Astrocyte of the spinal cord (primary cell): ENCODE measurements around the gene TTC17.
"Not testable (repeated sequence)": the region's sequence is repeated elsewhere in the genome, so short reads cannot be mapped to it uniquely, and the experiment has no call there.

ENCODE experiments used
- DNase-seq: peaks from one replicate; pipeline ENCODE4 v3.0.0; 2011; ENCODE audit warnings: low read depth, low spot score
- H3K4me3 ChIP-seq: 2 replicates; pipeline ENCODE4 v1.5.1; 2011; ENCODE audit warnings: low read depth, mild to moderate bottlenecking, low read length, moderate library complexity
- in situ Hi-C: cut with HindIII; loops from 2 replicates; pipeline ENCODE4 v1.10.0; 2017; ENCODE audit warnings: low sequenced_read_pairs
- TF ChIP-seq, protein P1 (sequence below): IDR thresholded peaks from 2 replicates; pipeline ENCODE4 v1.5.1; 2012; ENCODE audit warnings: low read depth, mild to moderate bottlenecking, low read length, inconsistent platforms

TTC17 gene

DNA sequence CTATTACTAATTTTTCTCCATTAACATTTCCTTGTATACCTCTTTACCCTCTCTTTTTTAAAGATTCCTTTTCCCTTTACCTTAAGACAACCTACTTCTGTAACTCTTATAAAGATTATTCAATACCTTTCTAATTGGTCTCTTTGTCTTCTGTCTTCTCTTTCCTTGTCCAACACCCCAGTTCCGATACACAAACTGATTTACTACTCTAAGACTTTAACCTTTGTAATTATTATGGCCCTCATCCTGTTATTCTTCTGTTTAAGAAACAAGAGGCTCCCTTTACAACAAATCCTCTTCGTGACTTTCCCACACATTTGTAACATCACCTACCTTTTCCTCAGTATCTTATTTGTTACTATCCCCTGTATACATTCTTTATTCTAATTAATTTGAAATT is 81.8 kb downstream of the TTC17 start:
- in situ Hi-C loops, result no loop called here
- H3K4me3 ChIP-seq, result no peak overlapping the region
- DNase-seq, result no peak
- TF ChIP-seq, protein P1, sequence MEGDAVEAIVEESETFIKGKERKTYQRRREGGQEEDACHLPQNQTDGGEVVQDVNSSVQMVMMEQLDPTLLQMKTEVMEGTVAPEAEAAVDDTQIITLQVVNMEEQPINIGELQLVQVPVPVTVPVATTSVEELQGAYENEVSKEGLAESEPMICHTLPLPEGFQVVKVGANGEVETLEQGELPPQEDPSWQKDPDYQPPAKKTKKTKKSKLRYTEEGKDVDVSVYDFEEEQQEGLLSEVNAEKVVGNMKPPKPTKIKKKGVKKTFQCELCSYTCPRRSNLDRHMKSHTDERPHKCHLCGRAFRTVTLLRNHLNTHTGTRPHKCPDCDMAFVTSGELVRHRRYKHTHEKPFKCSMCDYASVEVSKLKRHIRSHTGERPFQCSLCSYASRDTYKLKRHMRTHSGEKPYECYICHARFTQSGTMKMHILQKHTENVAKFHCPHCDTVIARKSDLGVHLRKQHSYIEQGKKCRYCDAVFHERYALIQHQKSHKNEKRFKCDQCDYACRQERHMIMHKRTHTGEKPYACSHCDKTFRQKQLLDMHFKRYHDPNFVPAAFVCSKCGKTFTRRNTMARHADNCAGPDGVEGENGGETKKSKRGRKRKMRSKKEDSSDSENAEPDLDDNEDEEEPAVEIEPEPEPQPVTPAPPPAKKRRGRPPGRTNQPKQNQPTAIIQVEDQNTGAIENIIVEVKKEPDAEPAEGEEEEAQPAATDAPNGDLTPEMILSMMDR, result no peak

DNA sequence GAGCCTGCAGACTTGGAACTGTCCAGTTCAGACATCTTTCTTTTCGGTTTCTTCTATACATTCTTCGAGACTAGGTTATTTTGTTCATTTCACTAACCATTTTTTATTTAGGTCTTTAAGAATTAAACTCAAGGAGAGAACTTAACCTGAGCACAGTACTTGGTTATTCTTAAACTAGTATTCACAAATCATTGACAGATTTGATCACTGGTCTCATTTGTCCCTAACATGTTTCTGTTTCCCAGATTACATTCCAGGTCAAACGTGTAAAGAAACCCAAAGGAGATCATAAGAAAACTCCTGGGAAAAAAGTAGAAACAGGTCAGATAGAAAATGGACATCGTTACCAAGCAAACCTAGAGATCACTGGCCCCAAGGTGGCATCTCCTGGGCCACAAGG is 85.1 kb downstream of the TTC17 start:
- TF ChIP-seq, protein P1, result no peak
- in situ Hi-C loops, result no loop called here
- no peak overlapping the region for H3K4me3 ChIP-seq
- DNase-seq, result no peak

DNA sequence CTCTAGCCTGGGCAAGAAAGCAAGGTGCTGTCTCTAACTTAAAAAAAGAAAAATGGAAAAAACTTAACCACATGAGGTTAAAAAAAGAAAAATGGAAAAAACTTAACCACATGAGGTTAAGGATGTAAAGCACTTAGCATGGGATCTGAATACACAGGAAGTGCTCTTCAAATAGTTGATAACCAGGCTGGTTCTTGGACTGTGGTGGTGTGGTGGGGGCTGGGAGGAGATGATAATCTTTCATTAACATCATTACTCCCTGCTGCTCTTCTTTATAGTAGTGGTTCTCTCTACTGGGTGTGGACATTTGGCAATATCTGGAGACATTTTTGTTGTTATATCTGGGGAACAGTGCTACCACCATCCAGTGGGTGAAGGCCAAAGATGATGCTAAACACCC is 88.4 kb downstream of the TTC17 start:
- in situ Hi-C loops, result no loop called here
- no peak overlapping the region for H3K4me3 ChIP-seq
- TF ChIP-seq, protein P1, result no peak
- DNase-seq, result no peak

DNA sequence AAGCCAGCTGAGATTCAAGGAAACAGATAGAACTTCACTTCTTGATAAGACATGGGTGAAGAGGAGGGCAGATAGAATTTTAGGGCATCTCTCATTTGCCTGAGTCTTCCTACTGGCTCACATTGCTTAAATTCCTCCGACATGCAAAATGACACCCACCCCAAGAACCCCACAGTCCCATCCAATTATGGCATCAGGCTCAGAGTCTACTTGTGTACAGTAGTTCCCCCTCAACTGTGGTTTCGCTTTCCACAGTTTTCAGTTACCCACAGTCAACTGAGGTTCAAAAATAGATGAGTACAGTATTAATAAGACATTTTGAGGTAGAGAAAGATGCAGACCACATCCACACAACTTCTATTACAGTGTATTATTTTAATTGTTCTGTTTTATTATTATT is 99.8 kb downstream of the TTC17 start:
- no peak overlapping the region for H3K4me3 ChIP-seq
- no peak for DNase-seq
- TF ChIP-seq, protein P1, result no peak
- in situ Hi-C loops, result no loop called here

DNA sequence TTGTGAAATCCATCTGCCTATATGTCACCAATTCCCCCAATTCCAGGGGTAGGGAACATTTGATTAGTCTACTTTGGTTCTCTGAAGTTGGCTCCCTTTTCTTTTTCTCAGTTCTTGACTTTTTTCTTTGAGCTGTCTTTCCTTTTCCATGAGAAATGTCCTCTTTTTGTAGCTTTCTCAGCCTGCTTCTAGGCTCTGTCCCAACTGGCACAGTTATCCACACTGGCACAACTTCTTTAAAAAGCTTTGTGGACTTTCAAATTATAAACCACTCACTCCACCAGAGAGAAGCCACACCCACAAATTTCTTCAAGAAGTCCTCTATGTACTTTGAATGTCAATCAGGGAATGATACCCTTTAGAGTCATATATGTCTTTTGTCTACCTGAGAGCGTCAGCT is 100.5 kb downstream of the TTC17 start:
- DNase-seq, result no peak
- no peak overlapping the region for H3K4me3 ChIP-seq
- in situ Hi-C loops, result no loop called here
- TF ChIP-seq, protein P1, result no peak

DNA sequence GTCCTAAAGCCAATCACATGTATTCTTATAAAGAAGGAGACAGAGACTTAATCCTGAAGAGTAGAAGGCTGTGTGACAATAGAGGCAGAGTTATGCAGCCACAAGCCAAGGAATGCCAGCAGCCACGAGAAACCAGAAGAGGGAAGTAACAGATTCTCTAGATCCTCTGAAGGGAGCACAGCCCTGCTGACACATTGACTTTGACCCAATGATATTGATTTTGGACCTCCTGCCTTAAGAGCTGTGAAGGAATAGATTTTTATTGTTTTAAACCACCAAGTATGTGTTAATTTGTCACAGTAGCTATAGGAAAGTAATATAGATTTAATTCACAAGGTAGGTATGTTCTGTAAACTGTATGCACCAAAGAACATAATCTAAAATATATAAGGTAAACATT is 103.6 kb downstream of the TTC17 start:
- H3K4me3 ChIP-seq, result no peak overlapping the region
- in situ Hi-C loops, result no loop called here
- TF ChIP-seq, protein P1, result no peak
- no peak for DNase-seq

DNA sequence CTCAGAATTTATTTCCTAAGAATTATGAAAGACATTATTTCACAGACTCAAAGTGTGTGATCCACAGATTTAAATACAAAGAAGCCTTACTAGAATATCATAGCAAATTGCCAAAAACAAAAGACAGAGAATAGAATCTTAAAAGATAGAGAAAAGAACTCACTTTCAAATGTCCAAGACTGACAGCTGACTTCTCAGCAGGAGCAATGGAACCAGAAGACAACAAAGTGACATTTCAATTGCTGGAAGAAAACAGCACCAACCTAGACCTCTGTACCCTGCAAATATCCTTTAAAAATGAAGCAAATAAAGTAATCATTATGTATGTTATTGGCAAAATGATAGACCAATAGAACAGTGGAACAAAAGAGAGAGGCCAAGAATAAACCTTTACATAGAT is 109.2 kb downstream of the TTC17 start:
- H3K4me3 ChIP-seq, result no peak overlapping the region
- no peak for DNase-seq
- TF ChIP-seq, protein P1, result no peak
- in situ Hi-C loops, result no loop called here

DNA sequence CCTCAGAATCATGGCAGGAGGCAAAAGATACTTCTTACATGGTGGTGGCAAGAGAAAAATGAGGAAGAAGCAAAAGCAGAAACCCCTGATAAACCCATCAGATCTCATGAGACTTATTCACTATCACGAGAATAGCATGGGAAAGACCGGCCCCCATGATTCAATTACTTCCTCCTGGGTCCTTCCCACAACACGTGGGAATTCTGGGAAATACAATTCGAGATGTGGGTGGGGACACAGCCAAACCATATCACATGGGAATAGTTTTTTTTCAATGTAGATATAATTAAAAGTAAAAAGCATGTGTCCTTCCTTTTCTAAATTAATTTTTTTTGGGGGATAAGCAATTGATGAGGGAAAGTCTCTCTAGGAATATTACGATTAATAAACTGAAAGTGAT is 118.8 kb downstream of the TTC17 start:
- in situ Hi-C loops, H3K4me3 ChIP-seq, DNase-seq: not testable (repeated sequence)
